HUES48 (cell line): ENCODE results near the gene ZNF723.
"Not testable (repeated sequence)": the region's sequence is repeated elsewhere in the genome, so short reads cannot be mapped to it uniquely, and the experiment has no call there.

Source experiments
- H3K27ac ChIP-seq: one replicate; pipeline ENCODE4 v1.7.0; 2013; ENCODE audit warnings: low read depth, low read length, inconsistent platforms
- H3K27me3 ChIP-seq: 2 replicates; pipeline ENCODE4 v1.6.1; 2013; ENCODE audit warnings: mild to moderate bottlenecking, low read length; ENCODE audit not compliant: control insufficient read depth, insufficient read depth
- H3K36me3 ChIP-seq: 2 replicates; pipeline ENCODE4 v1.6.1; 2013; ENCODE audit warnings: low read length; ENCODE audit not compliant: control insufficient read depth, insufficient read depth
- H3K4me1 ChIP-seq: 2 replicates; pipeline ENCODE4 v1.6.1; 2013; ENCODE audit warnings: mild to moderate bottlenecking, low read length; ENCODE audit not compliant: control insufficient read depth, insufficient read depth
- H3K4me3 ChIP-seq: 2 replicates; pipeline ENCODE4 v1.5.1; 2013; ENCODE audit warnings: mild to moderate bottlenecking, low read depth, low read length
- H3K9ac ChIP-seq: 2 replicates; pipeline ENCODE4 v1.6.1; 2013; ENCODE audit warnings: mild to moderate bottlenecking, low read depth, low read length, moderate library complexity
- H3K9me3 ChIP-seq: 2 replicates; pipeline ENCODE4 v1.6.1; 2013; ENCODE audit warnings: low read length; ENCODE audit not compliant: control insufficient read depth, insufficient read depth

The ZNF723 gene

DNA sequence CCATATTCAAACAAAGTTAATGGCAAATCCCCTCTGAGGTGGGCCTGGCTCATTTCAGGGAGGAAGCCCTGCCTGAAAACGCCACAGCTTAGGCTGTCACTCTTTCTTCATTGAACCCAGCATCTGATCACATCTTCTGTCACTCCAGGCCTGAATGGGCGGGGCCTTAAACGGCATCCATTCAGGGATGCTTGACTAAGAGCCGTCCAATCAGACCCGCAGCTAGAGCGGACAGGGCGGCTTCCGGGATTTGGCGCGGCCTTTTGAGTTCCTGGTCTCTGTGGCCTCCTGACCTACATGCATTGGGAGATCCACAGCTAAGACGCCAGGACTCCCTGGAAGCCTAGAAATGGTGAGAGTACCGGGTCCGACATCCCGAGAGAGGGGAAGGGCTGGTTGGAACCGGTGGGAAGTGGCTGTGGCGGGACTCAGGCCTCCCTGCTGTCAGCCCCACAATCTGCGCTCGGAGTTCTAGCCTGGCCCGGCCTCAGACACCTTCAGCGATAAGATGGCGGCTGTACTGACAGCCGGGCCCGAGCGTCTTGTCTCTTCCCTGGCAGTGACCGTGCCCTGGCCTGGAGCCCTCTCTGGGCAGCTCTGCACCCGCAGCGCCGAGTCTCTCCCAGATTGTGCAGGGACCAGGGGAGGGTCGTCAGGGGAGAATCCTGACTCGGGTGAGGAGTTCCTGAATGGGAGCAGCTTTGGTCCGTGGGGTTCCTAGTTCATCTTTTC, at the start of gene ZNF723:
ZNF723 (plus strand) TSS at position 261 of the 732 bp plus-strand sequence; CDS start at position 350, 89 bp downstream.
- peaks cover 84% of the 10 kb centered on the region for H3K9me3 ChIP-seq
- H3K4me3 ChIP-seq: no peak within 1 kb of the TSS
- no peaks in the 10 kb centered on the region for H3K27me3 ChIP-seq
- no peaks in the 10 kb centered on the region for H3K4me1 ChIP-seq
- no peak within 1 kb of the TSS for H3K9ac ChIP-seq
- no peak within 1 kb of the TSS for H3K27ac ChIP-seq
- no peaks in the 10 kb centered on the region for H3K36me3 ChIP-seq

GRCh38 chr19:22783651-22784410, 48.3 kb upstream of the ZNF723 start, which contains the start of gene ZNF99:
Gene ZNF99 (minus strand): TSS chr19:22784151. CDS start chr19:22784016, 135 bp downstream.
- Histone ChIP-seq H3K9ac (no peak within 1 kb of the TSS), H3K36me3 (no peaks in the 10 kb centered on the region), H3K27ac (no peak within 1 kb of the TSS), H3K4me1 (no peaks in the 10 kb centered on the region), H3K4me3 (no peak within 1 kb of the TSS), H3K9me3 (peaks cover 77% of the 10 kb centered on the region), H3K27me3 (no peaks in the 10 kb centered on the region)

DNA sequence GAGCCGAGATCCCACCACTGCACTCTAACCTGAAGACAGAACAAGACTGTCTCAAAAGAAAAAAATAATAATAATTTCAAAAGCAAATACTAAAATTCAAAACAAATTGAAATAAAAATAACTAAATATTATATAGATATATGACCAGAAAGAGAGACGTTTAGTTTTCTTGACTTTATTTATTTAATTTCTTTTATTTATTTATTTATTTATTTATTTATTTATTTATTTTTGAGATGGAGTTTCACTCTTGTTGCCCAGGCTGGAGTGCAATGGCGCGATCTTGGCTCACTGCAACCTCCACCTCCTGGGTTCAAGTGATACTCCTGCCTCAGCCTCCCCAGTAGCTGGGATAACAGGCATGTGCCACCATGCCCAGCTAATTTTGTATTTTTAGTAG, 39.2 kb upstream of the ZNF723 start:
- H3K27ac ChIP-seq, H3K27me3 ChIP-seq, H3K4me1 ChIP-seq, H3K36me3 ChIP-seq, H3K9ac ChIP-seq, H3K4me3 ChIP-seq: not testable (repeated sequence)
- H3K9me3 ChIP-seq: peaks cover 75% of the 10 kb centered on the region

DNA sequence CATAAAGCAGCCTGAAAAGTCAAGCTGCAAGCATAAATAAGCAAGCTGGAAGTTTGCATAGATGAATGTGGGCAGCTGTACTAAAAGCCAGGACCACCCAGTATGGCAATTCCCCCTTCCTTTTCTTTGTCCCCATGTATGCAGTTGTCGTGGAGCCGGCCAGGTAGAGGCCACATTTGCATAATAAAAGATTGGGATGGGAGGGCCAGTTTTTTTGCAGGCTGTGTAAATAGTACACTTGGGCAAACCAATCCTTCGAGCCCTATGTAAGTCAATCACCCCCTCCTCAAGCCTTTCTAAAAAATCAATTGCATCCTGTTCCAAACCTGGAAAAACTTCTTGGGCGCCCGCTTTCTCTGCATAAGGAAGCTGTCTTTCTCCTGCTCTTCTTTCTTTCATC, 35.1 kb upstream of the ZNF723 start:
- Histone ChIP-seq H3K36me3 (no peaks in the 10 kb centered on the region), H3K4me3 (no peak overlapping the region), H3K9ac (no peak overlapping the region), H3K9me3 (peaks cover 79% of the 10 kb centered on the region), H3K27ac (no peak overlapping the region), H3K4me1 (no peaks in the 10 kb centered on the region), H3K27me3 (no peaks in the 10 kb centered on the region)

DNA sequence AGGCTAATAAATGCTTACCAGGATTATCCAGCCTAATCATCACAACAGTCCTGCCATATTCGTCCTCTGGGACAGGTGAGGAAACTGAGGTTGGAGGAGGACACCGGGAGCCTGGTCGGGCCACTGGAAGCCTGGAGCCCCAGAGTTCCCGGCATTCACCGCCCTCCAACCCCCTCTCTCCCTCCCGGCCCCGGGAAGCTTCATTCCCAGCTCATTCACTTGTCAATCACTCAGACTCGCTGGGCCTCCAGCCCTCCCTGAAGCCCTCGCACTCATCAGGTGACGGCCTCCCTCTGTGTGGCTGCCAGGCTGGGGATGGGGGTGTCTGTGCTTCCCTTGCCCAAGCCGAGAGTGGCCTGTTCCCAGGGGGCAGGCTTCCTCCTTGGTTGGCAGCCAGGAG, 25.7 kb upstream of the ZNF723 start:
- Histone ChIP-seq H3K4me3 (no peak overlapping the region), H3K36me3 (no peaks in the 10 kb centered on the region), H3K9ac (no peak overlapping the region), H3K4me1 (no peaks in the 10 kb centered on the region), H3K9me3 (peaks cover 74% of the 10 kb centered on the region), H3K27ac (no peak overlapping the region), H3K27me3 (no peaks in the 10 kb centered on the region)

- no peak overlapping the region for H3K4me3 ChIP-seq
- H3K27ac ChIP-seq: no peak overlapping the region
- no peaks in the 10 kb centered on the region for H3K27me3 ChIP-seq
- H3K9me3 ChIP-seq: peaks cover 74% of the 10 kb centered on the region
- no peaks in the 10 kb centered on the region for H3K4me1 ChIP-seq
- no peak overlapping the region for H3K9ac ChIP-seq
- H3K36me3 ChIP-seq: no peaks in the 10 kb centered on the region
These were observed 24.8 kb upstream of the ZNF723 start for GRCh38 chr19:22807061-22807835.

- Histone ChIP-seq H3K9me3 (peaks cover 97% of the 10 kb centered on the region), H3K36me3 (no peaks in the 10 kb centered on the region), H3K4me1 (no peaks in the 10 kb centered on the region), H3K9ac (no peak overlapping the region), H3K4me3 (no peak overlapping the region), H3K27ac (no peak overlapping the region), H3K27me3 (no peaks in the 10 kb centered on the region)
These were observed 18.0 kb upstream of the ZNF723 start for GRCh38 chr19:22814124-22814523.

DNA sequence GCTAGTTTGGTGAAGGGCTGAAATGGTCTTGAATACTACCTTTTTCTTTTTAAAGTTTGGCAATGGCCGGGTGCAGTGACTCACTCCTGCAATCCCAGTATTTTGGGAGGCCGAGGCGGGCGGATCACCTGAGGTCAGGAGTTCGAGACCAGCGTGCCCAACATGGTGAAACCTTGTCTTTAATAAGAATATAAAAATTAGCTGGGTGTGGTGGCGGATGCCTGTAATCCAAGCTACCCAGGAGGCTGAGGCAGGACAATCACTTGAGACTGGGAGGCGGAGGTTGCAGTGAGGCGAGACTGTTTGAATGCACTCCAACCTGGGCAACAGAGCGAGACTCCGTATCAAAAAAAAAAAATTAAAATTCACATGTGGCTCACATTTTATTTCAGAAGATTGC, 880 bp upstream of the ZNF723 start:
- H3K4me1 ChIP-seq: no peaks in the 10 kb centered on the region
- H3K9ac ChIP-seq: no peak overlapping the region
- peaks cover 84% of the 10 kb centered on the region for H3K9me3 ChIP-seq

DNA sequence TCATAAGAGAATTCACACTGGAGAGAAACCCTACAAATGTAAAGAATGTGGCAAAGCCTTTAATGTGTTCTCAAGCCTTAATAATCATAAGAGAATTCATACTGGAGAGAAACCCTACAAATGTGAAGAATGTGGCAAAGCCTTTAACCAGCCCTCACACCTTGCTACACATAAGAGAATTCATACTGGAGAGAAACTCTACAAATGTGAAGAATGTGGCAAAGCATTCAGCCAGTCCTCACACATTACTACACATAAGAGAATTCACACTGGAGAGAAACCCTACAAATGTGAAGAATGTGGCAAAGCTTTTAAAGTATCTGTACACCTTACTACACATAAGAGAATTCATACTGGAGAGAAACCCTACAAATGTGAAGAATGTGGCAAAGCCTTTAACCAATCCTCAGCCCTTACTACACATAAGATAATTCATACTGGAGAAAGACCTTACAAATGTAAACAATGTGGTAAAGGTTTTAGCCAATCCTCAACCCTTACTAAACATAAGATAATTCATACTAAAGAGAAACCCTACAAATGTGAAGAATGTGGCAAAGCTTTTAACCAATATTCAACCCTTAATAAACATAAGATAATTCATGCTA, 25.7 kb downstream of the ZNF723 start:
- H3K4me1 ChIP-seq, H3K36me3 ChIP-seq, H3K27me3 ChIP-seq, H3K27ac ChIP-seq, H3K9ac ChIP-seq, H3K4me3 ChIP-seq: not testable (repeated sequence)
- H3K9me3 ChIP-seq: peaks cover 87% of the 10 kb centered on the region

More for the DNA sequence above, 880 bp upstream of the ZNF723 start:
- Histone ChIP-seq H3K36me3 (no peaks in the 10 kb centered on the region), H3K4me3 (no peak overlapping the region), H3K27ac (no peak overlapping the region), H3K27me3 (no peaks in the 10 kb centered on the region)

DNA sequence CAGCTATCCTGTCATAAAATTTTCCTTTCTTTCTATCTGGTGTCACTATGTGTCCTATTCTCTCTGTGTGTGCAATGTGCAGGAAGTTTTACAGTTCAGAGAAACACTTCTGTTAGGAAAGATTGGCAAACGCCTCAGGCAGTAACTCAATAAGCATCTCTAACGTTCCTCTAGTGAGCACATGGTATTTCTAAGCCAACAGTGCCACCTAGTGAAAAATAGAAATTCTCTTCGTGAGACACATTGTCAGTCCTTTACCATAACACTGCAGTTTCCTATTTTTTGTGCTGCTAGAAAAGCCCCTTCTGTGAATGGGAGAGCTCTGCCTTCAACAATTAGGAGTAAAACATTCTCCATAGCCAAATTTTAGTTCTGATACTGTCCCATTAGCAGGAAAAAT, 50.7 kb downstream of the ZNF723 start:
- Histone ChIP-seq H3K4me3 (no peak overlapping the region), H3K4me1 (no peaks in the 10 kb centered on the region), H3K27me3 (no peaks in the 10 kb centered on the region), H3K9me3 (peaks cover 93% of the 10 kb centered on the region), H3K36me3 (no peaks in the 10 kb centered on the region), H3K9ac (no peak overlapping the region), H3K27ac (no peak overlapping the region)
